Mononuclear cell (primary cell): Measurements from ENCODE around the gene LIMS1. TPM values are rescaled to one million over a fixed set of nuclear protein-coding genes. Genes with fewer than 3 reads are reported as not detected.

Experiments used
- H3K27me3 ChIP-seq: 2 replicates; pipeline ENCODE4 v1.6.0; 2011; ENCODE audit warnings: low read length, control low read depth; ENCODE audit not compliant: insufficient read depth
- H3K4me1 ChIP-seq: 2 replicates; pipeline ENCODE4 v1.5.1; 2011; ENCODE audit warnings: mild to moderate bottlenecking, low read length, control low read depth; ENCODE audit not compliant: insufficient read depth
- H3K4me3 ChIP-seq: 2 replicates; pipeline ENCODE4 v1.5.1; 2011; ENCODE audit warnings: mild to moderate bottlenecking, low read length, moderate library complexity
- H3K9me3 ChIP-seq: 2 replicates; pipeline ENCODE4 v1.5.1; 2011; ENCODE audit warnings: low read depth, mild to moderate bottlenecking, control low read depth, low read length
- total RNA-seq: library from RNA; depleted of rRNA; stranded (reverse); fragments of >200 nt; gene quantifications from one replicate; pipeline ENCODE4 v1.2.3, GENCODE V29; 2012

Gene LIMS1
- total RNA-seq, 1 donor, result 92.7 TPM

DNA sequence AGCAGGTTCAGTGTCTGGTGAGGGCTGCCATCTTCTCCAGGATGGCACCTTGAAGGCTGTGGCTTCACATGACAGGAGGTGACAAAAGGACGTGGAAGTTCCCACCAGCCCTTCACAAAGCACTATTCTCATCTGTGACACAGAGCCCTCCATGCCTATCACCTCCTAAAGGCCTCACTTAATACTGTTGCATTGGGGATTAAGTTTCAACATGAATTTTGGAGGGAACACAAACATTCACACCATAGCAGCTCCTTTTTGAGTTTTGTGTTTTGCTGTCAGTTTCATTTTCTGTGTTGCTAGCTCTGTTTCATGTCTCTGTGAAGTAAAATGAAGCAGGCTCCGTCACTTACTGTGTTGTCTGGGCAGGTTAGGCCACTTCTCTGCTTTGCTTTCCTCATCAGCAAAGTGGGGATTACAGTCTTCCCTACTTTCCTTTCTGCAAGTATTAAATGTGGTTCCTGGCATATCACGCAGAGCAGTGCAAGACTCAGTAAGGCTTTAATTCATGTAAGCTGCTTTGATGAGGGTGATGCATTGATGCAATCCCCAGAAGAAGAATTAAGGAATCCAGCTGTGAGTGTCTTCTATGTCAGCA lies 31.6 kb downstream of the LIMS1 start:
- Histone ChIP-seq H3K9me3 (no peaks in the 10 kb centered on the region), H3K4me3 (no peak overlapping the region)

DNA sequence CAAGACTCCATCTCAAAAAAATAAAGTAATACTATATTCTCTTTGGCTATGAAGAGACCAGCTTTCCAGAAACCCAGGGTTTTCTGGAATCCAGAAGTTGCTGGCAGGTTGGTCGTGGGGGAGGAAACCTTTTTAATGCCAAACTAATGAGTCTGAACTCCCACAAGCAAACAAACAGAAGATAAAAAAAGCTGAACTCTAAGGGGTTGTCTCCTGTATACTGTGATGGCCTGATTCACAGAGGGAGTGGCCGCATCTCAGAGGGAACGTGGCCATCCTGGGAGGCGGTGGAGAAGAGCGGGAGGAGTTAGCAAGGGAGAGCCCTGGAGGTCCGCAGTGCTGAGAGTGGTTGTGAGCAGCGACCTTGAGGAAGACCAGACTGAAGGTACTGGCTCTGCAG lies 36.1 kb downstream of the LIMS1 start:
- Histone ChIP-seq H3K4me3 (no peak overlapping the region), H3K4me1 (peaks cover 17% of the 10 kb centered on the region), H3K9me3 (no peaks in the 10 kb centered on the region), H3K27me3 (no peaks in the 10 kb centered on the region)

More for the DNA sequence above, 31.6 kb downstream of the LIMS1 start:
- no peaks in the 10 kb centered on the region for H3K4me1 ChIP-seq
- no peaks in the 10 kb centered on the region for H3K27me3 ChIP-seq

DNA sequence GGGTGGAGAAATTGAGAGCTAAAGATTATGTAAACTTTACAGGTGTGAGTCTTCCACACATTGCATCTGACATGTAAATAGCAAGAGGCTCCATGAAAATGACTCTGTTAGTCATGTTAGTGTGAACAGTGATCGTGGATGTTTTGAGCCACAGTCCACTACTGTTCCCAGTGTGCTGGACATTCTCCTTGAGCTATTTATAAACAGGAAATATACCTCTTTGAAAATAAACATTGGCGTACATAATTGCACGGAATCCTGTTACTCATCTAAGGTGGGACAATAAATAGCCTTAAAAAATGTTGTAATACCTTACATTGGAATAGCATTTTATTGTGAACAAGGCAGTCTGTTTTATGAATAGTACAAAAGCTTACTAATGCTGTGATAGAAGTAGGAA lies 37.0 kb downstream of the LIMS1 start:
- Histone ChIP-seq H3K9me3 (no peaks in the 10 kb centered on the region), H3K4me3 (no peak overlapping the region), H3K27me3 (no peaks in the 10 kb centered on the region), H3K4me1 (peaks cover 17% of the 10 kb centered on the region)

DNA sequence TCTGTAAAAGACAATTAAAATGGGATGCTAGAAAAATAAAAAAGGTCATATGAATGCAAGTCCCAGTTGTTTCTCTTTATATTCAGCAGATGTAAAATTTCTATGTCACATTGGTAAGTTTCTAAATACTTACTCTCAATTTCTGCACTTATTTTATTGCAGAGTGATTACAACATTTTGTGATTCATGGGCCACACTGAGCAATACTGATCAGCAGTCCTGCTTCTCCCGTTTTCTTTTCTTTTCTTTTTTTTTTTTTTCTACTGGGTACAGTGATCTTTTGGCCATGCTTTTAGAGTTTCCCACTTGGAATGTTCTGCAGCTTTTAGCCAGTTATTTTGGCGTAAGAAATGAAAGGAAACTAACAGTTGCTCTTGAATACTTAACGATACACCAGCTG lies 38.8 kb downstream of the LIMS1 start:
- Histone ChIP-seq H3K9me3 (no peaks in the 10 kb centered on the region), H3K27me3 (no peaks in the 10 kb centered on the region), H3K4me3 (no peak overlapping the region), H3K4me1 (peaks cover 17% of the 10 kb centered on the region)

DNA sequence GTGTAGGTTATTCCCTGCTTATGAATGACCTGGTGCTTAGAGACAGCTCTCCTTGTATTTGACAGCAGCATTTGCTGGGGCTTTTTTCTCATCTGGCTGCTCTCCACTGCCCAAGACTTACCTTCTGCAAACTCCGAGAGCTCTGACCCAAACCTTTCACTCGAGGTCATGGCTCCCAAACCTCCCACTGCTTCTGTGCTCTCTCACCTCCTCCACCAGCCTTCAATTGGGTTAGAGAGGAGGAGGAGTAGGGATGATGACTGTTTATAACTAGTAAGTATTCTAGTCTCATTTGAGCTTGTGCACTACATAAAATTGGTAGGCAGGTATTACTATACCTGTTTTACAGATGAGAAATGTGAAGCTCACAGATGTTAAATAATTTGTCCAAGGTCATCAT lies 40.1 kb downstream of the LIMS1 start:
- no peaks in the 10 kb centered on the region for H3K9me3 ChIP-seq
- H3K4me3 ChIP-seq, result no peak overlapping the region
- no peaks in the 10 kb centered on the region for H3K27me3 ChIP-seq
- H3K4me1 ChIP-seq, result peaks cover 17% of the 10 kb centered on the region

DNA sequence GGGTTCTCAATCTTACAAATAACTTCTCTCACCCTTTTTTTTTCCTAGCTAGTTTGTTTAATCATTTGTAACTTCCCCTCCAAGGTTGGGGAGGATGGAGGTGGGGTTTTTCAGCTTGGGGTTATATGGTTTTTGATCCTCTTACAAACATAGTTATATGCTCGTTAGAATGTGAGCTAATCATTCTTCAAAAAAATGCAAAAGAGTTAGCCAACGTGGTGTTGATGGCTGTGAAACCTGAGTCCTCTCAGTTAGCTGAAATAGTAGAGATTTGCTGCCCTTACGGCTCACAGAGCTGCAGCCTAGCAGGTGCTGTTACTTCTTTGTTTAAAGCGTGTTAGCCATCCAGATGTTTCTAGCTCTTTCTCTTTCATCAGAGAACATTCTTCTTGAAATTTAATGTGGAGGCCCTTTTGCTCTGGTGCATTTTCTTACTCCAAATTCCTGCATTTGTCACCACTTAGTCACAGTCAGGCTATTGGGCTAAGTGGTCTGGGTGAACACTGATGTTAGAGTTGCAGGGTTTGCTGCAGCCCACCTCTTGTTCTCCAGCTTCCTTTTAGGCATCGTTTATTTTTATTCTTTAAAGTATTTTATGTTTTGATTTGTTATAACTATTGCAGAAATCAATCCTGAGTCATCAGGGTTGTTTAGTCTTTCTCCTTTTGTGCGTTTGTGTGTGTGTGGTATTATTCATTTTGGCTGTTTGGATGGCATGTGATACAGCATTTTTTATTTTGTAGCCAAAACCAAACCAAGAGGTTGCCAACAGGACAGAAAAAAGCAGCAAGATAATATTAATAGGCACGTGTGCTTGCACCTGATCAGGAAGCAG lies 41.1 kb downstream of the LIMS1 start:
- H3K4me3 ChIP-seq, result no peak overlapping the region
- H3K4me1 ChIP-seq, result peaks cover 26% of the 10 kb centered on the region
- no peaks in the 10 kb centered on the region for H3K27me3 ChIP-seq
- no peaks in the 10 kb centered on the region for H3K9me3 ChIP-seq

DNA sequence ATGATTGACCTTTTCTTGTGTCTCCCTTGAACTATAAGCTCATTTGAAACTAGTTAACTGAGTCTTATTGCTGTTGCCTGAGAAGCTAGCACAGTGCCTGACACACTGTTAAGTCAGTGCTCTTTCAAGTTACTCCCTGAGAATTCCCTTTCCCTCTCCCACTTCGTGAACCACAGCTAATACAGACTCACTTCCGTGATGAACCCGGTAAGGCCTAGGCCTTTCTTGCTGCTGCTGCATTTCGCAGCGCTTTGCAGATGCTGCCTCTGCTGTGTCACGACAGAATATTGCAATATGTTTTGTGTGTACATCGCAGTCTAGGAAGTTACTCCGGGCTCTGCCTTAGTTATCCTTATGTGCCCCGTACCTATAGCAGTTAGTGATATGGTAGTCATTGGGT lies 42.8 kb downstream of the LIMS1 start:
- Histone ChIP-seq H3K4me3 (no peak overlapping the region), H3K4me1 (peaks cover 32% of the 10 kb centered on the region), H3K9me3 (no peaks in the 10 kb centered on the region), H3K27me3 (no peaks in the 10 kb centered on the region)

DNA sequence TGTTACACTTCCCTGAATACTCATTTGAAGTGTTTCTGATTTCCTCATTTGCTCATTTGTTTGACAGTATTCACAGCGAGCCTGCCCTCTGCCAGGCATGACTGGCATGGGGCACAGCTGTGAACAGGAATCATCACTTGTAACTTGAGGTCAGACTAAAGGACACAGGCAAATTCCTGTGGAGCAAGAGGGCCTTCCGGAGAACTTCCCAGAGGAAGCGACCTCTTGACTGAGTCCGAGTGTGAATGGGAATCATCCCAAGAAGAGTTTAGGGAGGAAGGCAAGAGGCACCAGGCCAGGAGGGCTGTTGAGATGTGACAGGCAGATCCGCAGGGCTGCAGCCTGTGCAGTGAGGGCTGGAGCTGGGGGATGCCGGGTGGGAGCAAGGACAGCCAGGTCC lies 45.4 kb downstream of the LIMS1 start:
- no peaks in the 10 kb centered on the region for H3K27me3 ChIP-seq
- no peak overlapping the region for H3K4me3 ChIP-seq
- H3K9me3 ChIP-seq, result no peaks in the 10 kb centered on the region
- peaks cover 27% of the 10 kb centered on the region for H3K4me1 ChIP-seq

DNA sequence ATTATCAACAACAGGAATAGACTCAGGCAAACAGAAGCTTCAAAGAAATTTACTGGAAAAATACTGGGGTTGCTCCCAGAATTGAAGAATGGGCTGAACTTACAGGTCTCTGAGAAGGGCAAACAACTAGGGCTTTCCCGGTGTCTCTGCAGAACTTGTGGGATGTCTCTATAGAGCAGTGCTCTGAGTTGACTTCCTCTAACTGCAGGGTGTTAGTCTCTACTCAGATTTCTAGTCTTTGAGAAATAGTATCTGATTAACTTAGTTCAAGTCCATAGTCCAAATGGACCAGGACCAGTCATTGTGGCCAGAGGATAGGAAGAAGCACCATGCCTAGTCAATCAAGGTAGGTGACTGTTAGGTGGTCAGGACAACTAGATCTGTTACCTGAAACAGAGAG lies 45.8 kb downstream of the LIMS1 start:
- H3K27me3 ChIP-seq, result no peaks in the 10 kb centered on the region
- H3K4me3 ChIP-seq, result no peak overlapping the region

DNA sequence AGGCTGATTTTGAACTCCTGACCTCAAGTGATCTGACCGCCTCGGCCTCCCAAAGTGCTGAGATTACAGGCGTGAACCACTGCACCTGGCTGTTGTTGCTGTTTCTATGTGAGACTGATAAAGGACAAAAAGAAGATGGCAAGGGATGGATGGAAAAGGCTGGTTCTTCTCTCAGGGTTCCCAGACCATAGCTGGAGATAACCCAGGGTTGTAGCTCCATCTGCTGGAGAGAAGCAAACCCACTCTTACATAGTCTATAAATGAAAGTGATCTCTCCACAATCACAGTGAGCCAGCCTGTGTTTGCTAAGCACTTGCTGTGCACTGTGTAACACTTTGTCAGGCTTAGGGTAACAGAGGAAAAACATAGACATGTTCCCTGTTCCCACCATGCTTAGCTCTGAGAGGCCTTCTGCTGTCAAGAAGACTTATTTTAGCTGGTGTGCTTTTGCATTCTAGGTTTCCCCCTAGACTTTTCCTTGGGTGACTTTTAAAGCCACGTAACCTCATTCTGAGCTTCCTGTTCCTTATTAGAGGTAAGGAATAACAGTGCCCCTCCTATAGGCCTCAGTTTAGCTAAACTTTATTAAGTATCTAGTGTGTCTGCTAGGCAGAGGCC lies 49.7 kb downstream of the LIMS1 start:
- Histone ChIP-seq H3K4me3 (no peak overlapping the region), H3K4me1 (peaks cover 52% of the 10 kb centered on the region), H3K27me3 (no peaks in the 10 kb centered on the region), H3K9me3 (no peaks in the 10 kb centered on the region)

More for the DNA sequence above, 45.8 kb downstream of the LIMS1 start:
- no peaks in the 10 kb centered on the region for H3K9me3 ChIP-seq
- peaks cover 31% of the 10 kb centered on the region for H3K4me1 ChIP-seq

DNA sequence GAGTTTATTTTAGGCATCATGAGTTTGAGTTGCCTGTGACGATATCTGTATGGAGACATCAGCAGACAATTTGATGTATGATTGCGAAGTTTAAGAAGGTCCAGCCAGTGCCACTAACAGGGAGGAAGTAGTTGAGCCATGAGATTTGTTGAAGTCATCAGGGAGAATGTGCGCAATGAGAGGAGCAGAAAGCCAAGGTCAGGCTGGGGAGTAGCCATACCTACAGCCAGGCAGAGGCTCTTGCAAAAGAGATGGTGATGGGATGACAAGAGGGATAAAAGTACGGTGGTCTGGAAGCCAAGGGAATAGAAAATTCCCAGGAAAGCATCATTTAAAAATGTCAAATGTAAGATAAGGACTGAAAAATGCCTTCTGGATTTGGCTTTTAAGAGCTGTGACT lies 51.2 kb downstream of the LIMS1 start:
- H3K4me1 ChIP-seq, result peaks cover 47% of the 10 kb centered on the region
- no peaks in the 10 kb centered on the region for H3K27me3 ChIP-seq
- H3K4me3 ChIP-seq, result no peak overlapping the region
- H3K9me3 ChIP-seq, result no peaks in the 10 kb centered on the region

DNA sequence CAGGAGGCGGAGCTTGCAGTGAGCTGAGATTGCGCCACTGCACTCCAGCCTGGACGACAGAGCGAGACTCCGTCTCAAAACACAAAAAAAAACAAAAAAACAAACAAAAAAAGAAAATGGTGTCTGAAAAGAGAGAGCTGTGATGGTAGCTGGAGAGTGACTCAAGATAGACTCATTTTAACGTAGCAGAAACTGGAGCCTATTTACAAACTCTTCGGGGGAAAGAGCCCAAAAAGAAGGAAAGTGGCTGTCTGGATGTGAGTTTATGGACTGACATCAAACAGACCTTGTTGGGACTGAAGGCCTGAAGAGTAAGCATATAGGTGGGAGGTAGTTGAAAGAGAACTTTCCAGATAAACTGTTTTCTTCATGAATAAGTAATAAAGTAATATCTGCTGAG lies 51.8 kb downstream of the LIMS1 start:
- Histone ChIP-seq H3K9me3 (no peaks in the 10 kb centered on the region), H3K4me1 (peaks cover 49% of the 10 kb centered on the region), H3K4me3 (no peak overlapping the region), H3K27me3 (no peaks in the 10 kb centered on the region)

DNA sequence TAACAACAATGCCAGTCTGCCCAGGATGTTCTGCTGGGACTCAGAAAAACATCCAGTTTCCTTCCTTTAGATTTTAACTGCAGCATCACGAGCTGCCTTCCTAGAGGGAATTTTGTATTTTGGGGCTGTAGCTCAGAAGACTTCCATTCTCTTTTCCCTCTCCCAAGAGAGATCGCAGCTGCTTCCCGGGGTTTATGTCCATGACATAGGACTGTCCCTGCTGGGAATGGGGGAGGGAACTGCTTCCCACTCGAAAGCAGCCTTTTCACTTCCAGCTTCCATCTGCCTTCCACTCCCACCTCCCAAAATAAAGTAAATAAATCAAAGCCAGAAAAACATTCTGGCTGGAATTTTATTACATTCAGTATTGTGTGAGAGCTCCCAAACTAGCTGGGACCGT lies 52.4 kb downstream of the LIMS1 start:
- Histone ChIP-seq H3K9me3 (no peaks in the 10 kb centered on the region), H3K4me3 (no peak overlapping the region), H3K27me3 (no peaks in the 10 kb centered on the region), H3K4me1 (peaks cover 54% of the 10 kb centered on the region)

DNA sequence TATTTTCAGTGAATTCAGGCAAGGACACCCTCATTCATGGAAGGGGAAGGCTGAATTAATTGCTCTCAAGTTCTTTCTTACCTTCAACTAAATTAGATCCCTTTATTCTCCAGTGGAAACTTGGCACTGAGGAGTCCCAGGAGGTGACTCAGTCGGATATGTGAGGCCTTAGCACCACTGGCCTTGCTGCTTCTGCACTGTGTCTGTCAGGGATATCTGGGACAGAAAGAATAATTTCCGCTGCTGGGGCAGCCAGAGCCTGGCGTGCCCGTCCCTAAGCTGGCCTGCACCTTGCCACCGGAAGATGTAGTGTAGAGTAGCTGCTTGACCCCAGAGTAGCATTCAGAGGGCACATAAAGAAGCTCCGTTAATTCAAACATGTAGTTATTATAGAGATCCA lies 53.4 kb downstream of the LIMS1 start:
- H3K27me3 ChIP-seq, result no peaks in the 10 kb centered on the region
- H3K4me1 ChIP-seq, result peaks cover 62% of the 10 kb centered on the region
- no peak overlapping the region for H3K4me3 ChIP-seq
- H3K9me3 ChIP-seq, result no peaks in the 10 kb centered on the region

DNA sequence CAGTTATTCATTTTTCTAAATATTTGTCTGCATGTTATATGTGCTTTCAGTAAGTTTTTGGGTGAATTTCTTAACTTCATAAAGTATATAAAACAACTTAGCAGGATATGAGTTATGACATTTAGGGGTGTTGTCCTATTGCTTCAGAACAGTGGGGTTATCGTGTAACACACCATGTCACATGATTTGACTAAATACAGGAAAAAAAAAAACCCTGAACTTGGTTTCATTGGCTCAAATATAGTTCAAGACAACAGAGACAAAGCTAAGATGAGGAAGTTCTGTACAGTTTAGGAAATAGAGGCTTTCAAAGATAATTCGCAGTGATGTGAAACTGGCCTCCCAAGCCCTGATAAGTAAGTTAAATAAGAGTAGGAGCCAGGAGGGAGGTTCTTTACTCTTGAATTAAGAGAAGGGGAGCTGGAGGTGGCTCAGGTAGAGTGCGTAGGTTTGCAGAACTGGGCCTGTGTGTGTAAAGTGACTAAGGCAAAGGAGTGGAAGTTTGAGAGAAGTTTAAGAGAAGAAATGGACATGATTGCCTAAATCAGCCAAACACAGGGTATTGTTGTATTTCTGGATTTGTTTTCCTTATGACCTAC lies 53.9 kb downstream of the LIMS1 start:
- Histone ChIP-seq H3K4me1 (peaks cover 67% of the 10 kb centered on the region), H3K9me3 (no peaks in the 10 kb centered on the region), H3K4me3 (peak overlapping the region; percentile 26)

More for the DNA sequence above, 53.9 kb downstream of the LIMS1 start:
- H3K27me3 ChIP-seq, result no peaks in the 10 kb centered on the region
